Measurements from ENCODE around the gene COQ8A.

COQ8A gene

DNA sequence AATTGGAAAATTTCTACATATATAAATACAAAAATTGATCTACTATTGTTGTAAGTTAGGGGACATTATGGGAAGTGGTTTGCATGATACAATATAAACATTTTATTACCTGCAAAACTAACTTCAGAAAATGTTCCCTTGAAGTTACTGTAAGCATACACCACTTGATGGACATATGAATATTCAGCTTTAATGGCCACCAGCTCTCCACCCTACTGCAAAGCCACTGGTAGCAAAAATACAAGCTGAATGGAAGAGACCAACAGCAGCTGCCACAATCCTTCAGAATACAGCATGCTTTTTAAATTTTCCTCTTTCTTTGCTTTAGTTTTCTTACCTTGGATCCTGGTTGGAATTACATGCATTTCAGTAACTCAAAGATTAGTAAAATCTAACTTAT, 69.8 kb downstream of the COQ8A start:
- DNase-seq (ENCODE audit: low read depth in 2 of 2) = no peak

GRCh38 chr1:227010645-227011044, 70.6 kb downstream of the COQ8A start:
- no peak for DNase-seq (ENCODE audit: low read depth in 2 of 2)

GRCh38 chr1:227016990-227017389, 76.9 kb downstream of the COQ8A start:
- DNase-seq (ENCODE audit: low read depth in 2 of 2) = no peak

DNA sequence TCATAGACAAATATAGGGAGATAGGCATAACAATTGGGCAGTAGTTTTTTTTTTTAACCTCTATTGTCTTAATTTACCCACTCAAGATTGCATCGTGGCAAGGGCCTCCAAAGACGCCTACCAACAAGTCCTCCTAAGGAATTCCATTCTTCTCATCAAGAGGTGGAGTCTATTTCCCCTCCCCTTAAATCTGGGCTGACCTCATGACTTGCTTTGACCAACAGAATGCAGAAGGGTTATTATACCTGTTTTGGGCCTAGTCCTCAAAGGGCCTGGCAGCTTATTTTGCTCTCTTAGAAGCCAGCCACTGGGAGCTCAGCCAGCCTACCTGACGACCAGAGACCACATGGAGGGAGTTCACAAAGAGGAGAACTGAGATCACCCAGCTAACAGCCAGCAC, 92.3 kb downstream of the COQ8A start:
- no peak for DNase-seq (ENCODE audit: low read depth in 2 of 2)

DNA sequence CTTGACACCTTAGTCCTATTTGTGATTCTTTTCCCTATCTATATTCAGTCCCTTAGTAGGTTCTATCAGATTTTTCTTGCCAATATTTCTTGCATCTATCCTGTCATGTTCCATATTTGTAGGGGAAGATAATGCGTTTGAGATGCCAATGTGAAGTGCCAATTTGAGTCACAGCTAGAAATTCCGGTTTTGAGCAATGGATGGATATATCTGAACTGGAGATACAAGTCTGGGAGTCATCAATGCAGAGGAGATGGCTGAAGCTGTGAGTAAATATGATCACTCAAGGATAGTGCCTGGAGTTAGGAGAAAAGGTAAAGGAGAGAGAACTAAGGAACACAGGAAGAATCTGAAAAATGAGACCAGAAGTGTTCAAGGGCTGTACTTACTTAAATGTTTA, 93.8 kb downstream of the COQ8A start:
- DNase-seq (ENCODE audit: low read depth in 2 of 2) = no peak

DNA sequence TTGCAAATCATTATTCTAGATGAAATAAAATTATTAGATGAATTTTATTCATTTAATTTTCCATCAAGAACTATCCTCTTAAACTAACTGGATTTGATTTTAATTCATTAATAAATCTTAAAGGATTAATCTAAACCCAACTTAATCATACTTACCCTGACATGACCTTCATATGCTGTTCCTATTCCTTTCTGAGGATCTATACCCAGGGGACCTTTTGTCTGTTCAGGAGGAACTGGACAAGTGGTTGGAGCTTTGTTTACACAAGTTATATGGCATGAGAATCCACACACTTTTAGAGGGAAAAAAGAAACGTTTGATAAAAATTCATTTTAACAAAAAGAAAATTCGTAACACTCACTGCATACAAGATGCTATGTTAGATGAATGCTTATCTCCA, 95.2 kb downstream of the COQ8A start:
- no peak for DNase-seq (ENCODE audit: low read depth in 2 of 2)

DNA sequence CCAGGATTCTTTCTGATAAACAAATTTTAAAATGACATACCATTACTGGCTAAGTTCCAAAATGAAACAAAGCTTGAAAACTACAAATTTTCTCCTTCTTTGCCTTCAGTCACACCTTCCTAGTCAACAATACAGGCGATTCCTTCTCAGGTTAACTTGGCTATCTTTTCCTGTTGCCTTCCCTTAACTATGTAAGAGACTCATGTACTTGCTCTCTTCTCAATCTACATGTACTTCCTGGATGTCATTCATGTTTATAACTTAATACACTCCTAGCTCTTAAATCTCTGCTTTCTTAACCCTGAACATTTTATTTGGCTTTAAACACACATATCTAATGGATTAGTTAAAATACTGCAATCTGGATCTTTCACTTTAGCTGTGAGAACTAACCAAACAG, 97.0 kb downstream of the COQ8A start:
- no peak for DNase-seq (ENCODE audit: low read depth in 2 of 2)

All from stimulated activated CD8-positive, alpha-beta memory T cell treated with anti-CD3 and anti-CD28 coated beads, Interleukin-2, amount 100 ng/mL, for 48 hours (primary cell).